GM18907 (cell line): ENCODE data around the gene GPX4.

Source experiments
- ATAC-seq: cut with Tn5 transposase; IDR thresholded peaks from one replicate; pipeline ENCODE4 v1.9.1; 2021; ENCODE audit warnings: mild to moderate bottlenecking, moderate library complexity; ENCODE audit not compliant: unreplicated experiment

Gene GPX4

DNA sequence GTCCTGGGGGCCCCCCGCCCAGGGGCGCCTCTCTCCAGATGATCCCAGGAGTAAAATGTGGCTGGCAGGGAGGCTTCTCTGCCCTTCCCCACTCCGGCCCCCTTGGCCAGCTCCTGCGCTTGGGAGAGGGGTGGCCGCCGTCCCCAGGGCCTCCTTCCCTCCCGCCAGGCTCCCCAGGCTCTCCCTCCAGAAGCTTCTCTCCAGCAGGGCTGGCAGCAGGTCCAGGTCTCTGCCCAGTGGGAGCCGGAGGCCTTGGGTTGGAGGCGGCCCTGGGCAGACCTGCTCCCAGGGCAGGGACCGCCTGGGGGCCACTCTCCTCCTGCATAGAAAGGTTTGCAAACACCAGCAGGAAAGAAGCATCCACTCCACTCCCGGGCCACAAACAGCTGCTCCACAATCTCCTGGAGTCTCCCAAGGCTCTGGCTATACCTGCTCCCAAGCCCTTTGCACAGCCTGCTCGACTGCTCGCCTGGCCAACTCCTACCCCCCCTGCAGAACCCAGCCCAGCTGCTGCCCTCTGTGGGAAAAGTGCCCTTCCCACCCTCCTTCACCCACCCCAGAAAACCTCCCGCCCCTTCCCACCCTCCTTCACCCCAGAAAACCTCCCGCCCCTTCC lies 44.2 kb downstream of the GPX4 start:
- ATAC-seq = no peak

- ATAC-seq = no peak
These were observed 45.7 kb downstream of the GPX4 start for GRCh38 chr19:1149259-1150045.

DNA sequence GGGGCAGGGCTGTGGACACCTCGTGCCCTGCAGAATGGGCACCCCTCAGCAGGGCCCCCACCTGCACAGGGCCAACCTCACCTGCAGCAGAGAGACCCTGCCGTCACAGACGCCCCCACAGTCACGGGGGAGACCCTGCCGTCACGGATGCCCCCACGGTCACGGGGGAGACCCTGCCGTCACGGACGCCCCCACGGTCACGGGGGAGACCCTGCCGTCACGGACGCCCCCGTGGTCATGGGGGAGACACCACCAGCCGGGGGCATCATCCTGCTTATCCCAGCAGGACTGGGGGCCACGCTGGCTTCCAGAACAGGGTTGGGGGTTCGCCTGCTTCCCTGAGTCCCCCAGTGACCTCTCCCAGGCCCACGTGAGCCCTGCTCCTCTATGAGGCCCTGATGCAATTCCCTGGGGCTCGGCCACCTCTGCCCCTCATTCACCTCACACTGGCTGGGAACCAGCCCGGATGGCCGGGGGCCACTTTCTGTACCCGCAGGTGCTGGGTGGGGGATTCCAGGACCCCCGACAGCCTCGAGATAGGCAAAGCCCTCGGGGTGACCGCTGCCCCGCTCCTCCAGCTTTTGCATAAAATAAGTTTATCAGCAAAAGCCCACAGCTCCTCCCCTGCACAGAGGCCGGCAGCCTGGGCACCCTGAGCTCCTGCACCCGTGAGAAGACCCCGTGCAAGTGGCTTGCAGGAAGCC lies 46.7 kb downstream of the GPX4 start:
- no peak for ATAC-seq

DNA sequence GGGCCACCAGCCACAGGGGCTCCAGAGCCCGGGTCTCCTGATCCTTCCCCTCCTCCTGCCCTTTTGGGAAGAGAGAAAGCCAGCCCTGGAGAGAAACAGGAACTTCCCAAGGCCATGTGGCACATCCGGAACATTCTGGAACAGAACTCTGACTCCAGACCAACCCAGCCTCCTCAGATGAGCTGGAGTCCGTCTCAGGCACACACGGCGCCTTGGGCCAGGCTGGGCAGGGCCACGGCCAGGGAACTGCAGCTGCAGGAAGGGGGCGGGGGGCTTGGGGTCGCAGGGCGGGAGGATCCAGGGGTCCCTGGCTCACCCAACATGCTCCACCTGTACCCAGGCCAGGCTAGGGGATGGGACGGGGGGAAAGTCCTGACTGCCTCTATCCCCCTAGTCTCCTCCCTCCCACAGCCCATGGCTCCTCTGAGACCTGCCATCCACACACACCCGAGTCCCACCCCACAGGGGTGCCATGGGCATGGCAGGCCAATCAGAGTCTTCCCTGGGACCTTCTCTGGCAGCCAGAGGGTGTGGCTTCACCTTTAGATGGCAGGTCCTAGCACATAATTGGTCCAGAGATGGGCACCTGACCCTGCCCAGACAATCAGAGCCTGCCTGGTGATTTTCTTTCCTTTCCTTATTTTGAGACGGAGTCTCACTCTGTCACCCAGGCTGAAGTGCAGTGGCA lies 47.4 kb downstream of the GPX4 start:
- no peak for ATAC-seq

- ATAC-seq = no peak
These were observed 48.3 kb downstream of the GPX4 start for GRCh38 chr19:1151917-1152587.

DNA sequence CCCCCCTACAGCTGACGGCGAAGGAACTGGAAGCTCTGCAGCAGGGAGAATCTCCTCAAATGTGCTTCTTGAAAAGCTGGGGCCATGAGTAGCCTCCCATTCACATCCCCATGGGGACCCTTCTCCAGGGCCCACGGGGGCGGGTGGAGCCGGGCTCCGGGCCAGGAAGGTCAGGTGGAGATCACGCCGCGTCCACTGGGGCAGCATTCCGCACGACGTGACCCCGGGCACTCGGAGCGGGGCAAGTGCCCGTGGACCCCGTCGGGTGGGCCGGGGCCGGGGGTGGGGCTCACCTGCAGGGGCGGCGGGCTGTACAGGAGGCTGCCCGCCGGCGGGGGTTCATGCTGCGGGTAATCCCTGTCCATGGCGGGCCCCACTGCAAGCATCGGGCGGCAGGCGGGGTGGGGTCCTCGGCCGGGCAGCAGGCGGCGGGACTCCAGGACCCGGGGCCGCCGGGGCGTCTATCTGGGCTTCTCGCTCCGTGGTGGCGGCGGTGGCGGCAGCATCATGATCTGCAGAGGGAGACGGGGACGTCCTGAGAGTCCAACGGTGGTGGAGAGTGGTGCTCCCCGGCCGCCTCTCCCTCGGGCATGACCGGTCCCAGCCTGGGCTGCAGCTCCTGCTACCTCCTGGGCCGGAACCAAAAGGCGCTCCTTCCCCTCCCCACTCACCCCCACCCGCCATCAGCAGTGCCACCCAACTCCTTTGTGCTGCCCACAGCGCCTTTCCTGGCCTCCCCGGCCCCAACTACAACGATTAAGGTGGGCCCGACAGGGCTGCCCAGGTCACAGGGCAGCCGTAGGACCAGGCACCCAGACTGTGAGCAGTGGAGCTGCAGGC lies 50.3 kb downstream of the GPX4 start:
- no peak for ATAC-seq

DNA sequence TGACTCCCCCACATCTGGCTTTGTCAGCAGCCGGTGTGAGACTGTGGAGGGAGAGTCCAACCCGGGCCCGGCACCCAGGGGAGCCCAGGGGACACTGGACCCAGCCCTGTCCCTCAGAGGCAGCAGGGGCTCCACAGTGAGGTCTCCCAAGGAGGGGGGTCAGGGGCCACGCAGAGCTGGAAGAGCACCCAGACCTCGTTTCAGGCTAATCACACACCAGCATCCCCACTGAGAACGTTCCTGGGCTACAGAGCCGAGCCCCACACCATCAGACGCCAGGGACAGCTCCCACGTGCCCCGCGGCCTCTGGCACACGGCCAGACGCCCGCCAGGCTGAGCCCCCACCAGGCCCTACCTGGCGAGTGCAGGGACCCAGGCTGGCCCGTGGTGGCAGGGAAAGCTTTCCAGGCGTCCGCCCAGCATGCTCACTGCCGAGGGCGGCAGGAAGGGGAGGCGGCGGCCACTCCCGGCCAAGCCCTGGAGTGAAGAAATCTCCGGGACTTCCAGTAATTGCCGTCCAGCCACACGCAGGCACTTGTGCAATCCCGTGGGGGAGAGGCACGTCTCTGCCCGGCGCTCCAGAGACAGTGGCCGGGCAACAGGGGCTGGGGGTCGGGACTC lies 51.0 kb downstream of the GPX4 start:
- no peak for ATAC-seq

DNA sequence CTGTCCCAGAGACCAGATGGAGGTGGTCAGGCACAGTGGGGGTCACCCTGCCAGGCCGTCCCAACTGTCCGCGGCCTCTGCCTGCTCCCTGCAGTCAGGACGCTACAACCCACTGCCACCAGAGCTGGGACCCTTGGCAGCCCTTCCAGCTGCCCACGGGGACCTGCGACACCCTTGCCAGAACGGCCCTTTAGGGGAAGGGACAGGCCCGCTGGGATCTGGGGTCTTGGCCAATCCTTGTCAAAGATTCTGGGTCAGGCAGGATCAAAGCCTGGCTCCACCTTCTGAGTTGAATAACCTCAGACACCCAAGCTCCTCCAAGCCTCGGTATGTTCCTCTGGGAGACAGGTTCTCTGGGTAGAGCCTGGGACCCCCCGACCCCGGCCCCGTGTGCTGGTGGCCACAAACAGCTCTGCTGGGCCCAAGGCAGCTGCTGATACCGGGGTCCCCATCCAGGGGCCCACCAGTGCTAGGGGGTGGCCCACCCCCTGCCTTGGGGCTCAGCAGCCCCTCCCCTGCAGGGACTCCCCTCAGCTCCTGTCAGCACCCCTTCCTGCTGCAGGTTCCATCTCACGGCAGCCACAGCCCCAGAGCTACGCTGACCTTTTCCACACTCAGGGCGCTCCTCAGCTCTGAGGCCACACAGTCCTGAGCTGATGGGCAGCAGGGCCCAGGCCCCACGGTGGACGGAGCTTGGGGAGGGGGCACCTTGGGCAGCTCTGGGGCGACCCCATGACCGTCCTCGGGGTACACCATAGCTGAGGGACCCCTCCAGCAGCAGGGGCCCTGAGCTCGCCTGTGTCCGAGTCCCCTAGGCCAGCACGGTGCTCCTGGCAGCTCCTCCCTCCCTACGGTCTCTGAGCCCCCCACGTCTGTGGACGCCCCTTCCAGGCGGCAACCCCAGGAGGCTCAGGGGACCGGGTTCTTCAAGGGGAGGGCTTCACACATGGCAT lies 51.8 kb downstream of the GPX4 start:
- no peak for ATAC-seq
